Germinal center (tissue), 1 donor: Measurements from ENCODE around the gene ADAMTS18.

Experiments
- DNase-seq: peaks from one replicate; pipeline ENCODE4 v3.0.0; 2012; ENCODE audit warnings: mixed read lengths, low spot score

ADAMTS18 gene

GRCh38 chr16:77328768-77329167, 106.1 kb downstream of the ADAMTS18 start:
- DNase-seq = no peak

DNA sequence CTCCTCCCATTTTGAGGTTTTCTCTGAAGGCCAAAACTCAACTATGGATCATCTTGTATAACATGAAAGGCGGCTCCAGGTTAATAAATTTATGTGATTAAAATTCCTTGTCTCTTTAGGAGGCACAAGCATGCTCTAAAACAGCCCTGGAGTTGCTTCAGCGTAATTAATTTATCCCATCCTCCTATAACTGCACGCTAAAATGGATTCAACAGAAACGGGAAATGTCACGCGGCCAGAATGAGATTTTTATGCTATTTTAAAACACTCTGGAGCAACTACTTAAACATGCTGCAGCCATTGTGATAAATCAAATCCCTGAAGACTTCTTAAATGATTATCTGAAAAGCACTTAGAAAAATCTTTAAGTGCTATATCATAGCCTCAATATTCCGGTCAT, 106.6 kb downstream of the ADAMTS18 start:
- no peak for DNase-seq

DNA sequence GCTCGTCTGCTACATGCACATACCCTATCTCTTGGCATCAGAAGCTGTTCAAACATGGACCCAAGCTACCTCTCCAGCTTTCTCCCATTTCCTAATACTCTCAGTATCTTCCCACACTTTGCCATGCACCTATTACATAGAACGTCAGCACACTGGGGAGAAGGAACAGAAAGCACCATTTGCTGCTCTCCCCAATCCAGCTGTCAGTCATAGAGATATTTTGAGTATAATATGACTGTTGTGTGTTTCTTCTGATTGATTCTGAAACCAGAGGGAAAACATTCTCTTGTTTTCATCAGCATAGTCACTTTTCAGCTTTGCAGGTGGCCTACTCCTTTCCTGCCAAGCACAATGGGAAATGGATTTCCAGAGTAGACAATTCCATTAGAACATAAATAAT, 107.1 kb downstream of the ADAMTS18 start:
- DNase-seq = no peak

GRCh38 chr16:77324729-77325128, 110.1 kb downstream of the ADAMTS18 start:
- no peak for DNase-seq

- no peak for DNase-seq
Observed at GRCh38 chr16:77323695-77324094, 111.1 kb downstream of the ADAMTS18 start.

DNA sequence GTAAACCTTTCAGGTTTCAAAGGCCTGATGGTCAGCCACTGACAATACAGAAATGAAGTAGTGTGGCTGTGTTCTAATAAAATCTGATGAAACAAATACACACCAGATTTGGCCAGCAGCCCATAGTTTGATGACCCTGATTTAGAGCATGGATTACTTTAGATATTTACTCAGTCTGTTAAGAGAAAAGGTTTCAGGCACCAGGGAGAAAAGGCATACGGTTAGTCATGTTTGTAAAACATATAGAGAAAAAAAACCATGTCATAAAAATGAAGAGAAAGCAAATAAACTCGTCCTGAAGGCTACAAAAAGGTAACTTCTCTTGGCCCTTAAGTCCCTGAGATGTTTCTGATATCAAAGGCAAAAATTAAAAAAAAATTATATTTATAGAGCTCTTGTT, 112.1 kb downstream of the ADAMTS18 start:
- no peak for DNase-seq

GRCh38 chr16:77317059-77317458, 117.8 kb downstream of the ADAMTS18 start:
- no peak for DNase-seq

GRCh38 chr16:77310877-77311276, 124.0 kb downstream of the ADAMTS18 start:
- DNase-seq = no peak

DNA sequence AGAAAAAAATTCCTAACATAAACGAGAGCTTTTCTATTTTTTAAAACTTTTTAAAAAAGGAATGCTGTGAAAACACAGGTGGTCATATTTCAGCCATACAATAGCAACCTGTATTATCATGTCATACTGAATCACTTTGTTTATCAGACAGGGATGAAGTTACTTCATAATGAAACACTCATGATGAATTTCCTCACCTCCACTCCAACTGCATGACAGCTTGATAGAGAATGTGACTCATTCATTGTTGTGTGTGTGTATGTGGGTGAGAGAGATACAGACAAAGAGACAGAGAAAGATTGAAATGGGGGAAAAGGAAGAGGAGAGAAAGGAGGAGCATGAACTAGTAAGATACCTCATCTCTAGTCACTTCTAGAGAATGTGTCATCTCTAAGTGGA, 126.7 kb downstream of the ADAMTS18 start:
- DNase-seq = no peak

DNA sequence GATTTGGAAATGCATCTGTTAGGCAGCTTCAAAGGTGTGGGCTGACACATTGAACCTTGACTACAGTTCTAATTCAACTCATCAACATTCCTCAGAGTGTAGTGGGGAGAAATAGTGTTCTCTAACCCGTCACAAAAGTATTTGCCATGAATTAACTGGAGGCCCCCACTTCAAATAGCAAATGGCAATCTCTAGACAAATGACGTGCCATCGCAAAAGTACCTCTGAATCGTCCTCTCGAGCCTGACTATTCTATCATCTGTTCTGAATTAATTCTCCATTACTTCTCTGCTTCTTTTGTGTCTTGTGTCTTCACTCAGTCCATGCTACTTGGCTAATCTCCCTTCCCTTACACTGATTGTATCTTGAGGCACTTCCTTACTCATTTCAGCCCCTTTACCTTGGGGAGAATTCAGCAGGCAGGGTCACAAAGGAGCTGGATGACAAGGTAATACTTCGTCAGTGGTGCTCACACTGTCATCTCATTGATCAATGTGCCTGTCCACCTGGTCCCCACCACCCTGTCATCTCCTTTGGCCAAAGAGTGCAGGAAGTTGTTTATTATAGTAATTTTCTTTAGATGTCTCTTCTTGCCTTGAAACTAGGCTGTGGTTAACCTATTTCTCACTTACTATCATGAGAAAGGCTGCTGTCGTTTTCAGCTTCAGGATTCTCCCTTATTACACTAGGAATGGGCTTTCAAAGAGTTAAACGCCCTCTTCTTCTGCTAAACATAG, 127.2 kb downstream of the ADAMTS18 start:
- no peak for DNase-seq

DNA sequence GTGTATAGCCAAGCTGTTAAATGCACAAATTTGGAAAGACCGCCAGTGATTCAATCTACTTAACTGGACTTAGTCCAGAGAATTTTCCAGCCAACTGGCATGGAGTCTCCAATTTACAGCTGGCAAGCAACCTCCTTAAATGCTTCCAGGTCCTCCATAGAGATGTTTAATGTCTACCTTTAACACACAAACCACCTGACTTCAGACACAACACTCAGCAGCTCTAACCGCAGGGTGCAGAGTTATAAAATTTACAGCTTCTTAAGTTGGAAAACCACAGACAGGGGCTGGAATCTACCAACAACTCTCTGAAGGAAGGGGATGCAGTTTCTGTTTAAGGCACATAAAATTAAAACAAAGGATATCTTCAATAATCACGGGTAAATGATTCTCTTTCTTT, 128.8 kb downstream of the ADAMTS18 start:
- no peak for DNase-seq

- no peak for DNase-seq
Observed at GRCh38 chr16:77304877-77305276, 130.0 kb downstream of the ADAMTS18 start.

DNA sequence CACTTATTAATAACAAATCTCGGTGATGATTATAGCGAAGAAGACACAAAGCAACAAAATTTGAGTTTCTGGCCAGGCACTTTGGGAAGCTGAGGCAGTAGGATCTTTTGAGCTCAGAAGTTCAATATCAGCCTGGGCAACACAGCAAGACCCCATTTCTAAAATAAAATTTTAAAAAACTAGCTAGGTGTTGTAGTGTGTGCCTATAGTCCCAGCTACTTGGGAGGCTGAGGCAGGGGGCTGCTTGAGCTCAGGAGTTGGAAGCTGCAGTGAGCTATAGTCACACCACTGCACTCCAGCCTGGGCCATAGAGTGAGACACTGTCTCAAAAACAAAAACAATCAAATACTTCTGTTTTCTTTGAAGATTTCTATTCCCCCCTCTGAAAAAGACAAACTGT, 130.7 kb downstream of the ADAMTS18 start:
- no peak for DNase-seq

DNA sequence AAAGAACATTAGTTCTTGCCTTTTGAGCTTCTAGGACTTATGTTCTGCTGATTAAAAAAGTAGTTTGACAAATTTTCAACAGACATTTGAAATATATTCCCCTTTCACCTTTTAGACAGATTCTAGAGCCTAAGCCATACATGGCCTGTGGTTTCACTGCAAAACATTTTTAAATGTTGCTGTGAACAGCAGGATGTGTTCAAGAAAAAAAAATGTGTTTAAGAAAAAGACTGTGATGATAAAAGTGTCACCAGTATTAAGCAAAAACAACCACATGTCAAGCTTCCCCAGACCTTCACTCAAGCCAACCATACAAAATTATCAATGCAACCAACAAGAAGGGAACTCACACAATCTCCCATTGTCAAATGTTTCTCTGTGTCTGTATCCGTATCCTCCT, 132.2 kb downstream of the ADAMTS18 start:
- no peak for DNase-seq

DNA sequence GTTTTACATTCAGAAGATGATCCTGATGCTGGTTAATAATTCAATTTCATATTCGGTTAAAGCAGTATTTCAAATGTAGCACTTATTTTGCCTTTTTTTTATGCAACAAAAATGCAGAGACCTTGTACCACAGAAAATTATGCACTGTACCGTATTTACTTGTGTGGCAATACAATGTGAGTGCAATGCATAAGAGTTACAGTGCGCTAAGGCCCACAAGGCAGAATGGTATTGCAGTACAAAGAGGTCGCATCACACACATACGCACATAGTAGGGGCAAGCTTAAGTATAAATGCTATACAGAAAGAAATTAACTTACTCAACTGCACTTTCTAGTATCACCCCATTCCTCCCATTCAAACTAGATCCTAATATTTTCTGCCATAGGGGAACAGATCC, 132.6 kb downstream of the ADAMTS18 start:
- no peak for DNase-seq

GRCh38 chr16:77300256-77300655, 134.6 kb downstream of the ADAMTS18 start:
- no peak for DNase-seq

DNA sequence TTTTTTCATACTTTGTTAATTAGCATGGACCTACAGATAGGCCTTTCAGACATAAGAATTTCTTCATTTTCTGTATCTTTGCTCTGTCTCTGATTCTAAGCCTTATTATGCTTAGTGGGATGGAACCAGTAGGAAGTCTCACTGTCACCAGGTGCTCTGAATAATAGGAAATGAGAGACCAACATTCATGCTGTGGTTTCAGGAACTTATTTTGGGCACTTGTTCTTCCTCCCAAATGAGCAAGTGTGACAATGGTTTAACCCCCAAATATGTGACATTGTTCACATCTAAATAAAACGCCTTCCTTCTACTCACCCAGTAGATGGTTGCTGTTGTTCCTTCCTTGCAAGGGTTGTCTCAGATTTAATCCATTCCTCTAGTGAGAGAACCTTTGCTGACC, 135.4 kb downstream of the ADAMTS18 start:
- no peak for DNase-seq

- no peak for DNase-seq
Observed at GRCh38 chr16:77298418-77299360, 136.1 kb downstream of the ADAMTS18 start.

DNA sequence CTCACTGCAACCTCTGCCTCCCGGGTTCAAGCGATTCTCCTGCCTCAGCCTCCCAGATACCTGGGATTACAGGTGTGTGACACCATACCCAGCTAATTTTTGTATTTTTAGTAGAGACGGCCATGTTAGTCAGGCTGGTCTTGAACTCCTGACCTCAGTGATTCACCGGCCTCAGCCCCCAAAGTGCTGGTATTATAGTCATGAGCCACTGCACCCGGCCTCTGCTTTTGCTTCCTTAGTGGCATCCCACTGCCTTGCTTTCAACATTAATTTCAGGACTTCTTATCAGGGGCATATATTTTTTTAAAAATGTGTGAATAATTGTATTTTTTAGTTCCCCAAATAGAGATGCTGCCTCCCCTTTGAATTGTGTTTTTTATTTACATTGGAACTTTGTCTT, 136.8 kb downstream of the ADAMTS18 start:
- DNase-seq = no peak

GRCh38 chr16:77295896-77296295, 138.9 kb downstream of the ADAMTS18 start:
- no peak for DNase-seq

- no peak for DNase-seq
Observed at GRCh38 chr16:77290451-77291115, 144.3 kb downstream of the ADAMTS18 start.

DNA sequence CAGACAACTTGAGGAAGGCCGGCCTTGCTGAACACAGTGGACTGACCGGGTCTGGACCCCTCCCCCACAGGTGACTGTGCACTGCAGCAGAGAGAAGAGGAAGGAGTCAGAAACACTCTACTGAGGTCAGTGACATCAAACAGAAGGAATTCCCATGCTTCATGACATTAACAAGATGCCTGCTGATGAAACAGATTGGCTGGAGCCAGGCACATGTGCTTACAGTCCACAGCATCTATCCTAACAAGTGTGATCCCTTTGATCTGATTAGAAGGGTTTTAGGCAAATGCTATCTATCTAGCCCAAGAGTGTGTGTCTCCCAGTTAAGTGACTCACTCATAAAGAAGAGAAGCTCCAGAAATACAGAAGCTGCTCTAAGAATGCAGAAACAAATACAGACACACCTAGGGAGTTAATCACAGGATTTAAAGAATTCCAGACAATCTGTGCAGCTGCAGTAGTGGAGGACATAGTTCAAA, 145.5 kb downstream of the ADAMTS18 start:
- DNase-seq = no peak

DNA sequence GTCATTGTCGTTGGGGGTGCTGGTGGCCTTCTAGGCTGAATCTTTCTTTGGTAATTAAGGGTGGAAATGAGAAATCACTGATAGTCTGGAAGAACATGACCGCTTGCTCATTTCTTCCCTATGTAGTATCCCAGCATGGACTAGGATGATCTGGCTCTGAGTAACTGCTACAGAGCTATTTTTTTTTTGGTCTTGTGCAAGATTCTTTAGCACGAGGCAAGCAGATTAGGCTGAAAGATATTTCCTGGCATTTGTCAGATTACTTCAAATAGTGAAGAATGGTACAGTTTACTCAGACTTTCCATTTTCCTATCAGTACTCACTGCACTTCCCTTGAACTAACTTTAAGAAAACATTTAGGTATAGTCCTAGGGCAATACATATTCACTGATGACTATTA, 146.6 kb downstream of the ADAMTS18 start:
- no peak for DNase-seq
